ENCODE measurements around the gene TUBGCP6. TPM values are rescaled to one million over a fixed set of nuclear protein-coding genes. Genes with fewer than 3 reads are reported as not detected.
"Not testable (repeated sequence)": the region's sequence is repeated elsewhere in the genome, so short reads cannot be mapped to it uniquely, and the experiment has no call there.

Gene TUBGCP6
- total RNA-seq, 2 experiments from 2014 or later: 50.6 to 53.9 TPM

DNA sequence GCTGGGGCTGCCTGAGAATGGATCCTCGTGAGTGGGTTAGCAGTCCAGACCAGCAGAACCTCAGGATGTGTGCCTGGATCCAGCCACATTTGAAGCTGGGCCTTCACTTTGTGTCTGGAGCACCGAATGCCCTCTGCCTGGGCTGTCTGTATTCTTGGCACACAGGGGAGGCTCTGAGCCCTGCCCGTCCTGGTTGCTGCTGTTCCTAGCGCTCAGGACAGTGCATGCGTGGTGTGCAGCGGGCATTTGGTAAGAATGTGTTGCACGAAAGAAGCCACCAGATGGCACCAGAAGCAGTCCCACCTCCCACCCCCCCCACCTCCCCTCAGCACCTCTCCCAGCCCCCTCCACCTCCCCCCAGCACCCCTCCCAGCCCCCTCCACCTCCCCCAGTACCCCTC, 29.5 kb upstream of the TUBGCP6 start:
- H3K27ac Mint-ChIP-seq: no peak overlapping the region
- H3K4me3 Mint-ChIP-seq: no peak overlapping the region
- H3K27me3 Mint-ChIP-seq: peaks cover 4% of the 10 kb centered on the region
- DNase-seq: peak; percentile 55
- CTCF ChIA-PET: interaction anchor here (0.7 to 2.6 kb wide), 4 partner anchors 24 to 224 kb away, joined by 3 to 10 read pairs (median 4); partner anchors contain the start of gene HDAC10
- no peaks in the 10 kb centered on the region for H3K36me3 Mint-ChIP-seq (ENCODE audit: low read depth)
- H3K4me1 Mint-ChIP-seq: peaks cover 6% of the 10 kb centered on the region
- H3K9me3 Mint-ChIP-seq: no peaks in the 10 kb centered on the region
- POLR2A ChIA-PET: no interaction called here

DNA sequence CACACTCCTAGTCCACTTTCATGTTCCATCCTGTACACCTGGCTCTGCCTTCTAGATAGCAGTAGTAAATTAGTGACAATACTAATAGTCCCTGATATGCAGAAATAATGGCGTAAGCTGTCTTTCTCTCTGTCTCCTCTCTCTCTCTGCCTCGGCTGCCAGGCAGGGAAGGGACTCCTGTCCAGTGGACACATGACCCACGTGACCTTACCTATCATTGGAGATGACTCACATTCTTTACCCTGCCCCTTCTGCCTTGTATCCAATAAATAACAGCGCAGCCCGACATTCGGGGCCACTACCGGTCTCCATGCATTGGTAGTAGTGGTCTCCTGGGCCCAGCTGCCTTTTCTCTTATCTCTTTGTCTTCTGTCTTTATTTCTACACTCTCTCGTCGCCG, 29.0 kb upstream of the TUBGCP6 start:
- H3K36me3 Mint-ChIP-seq (ENCODE audit: low read depth); H3K4me3 Mint-ChIP-seq; DNase-seq; POLR2A ChIA-PET; H3K9me3 Mint-ChIP-seq; H3K4me1 Mint-ChIP-seq; H3K27me3 Mint-ChIP-seq; H3K27ac Mint-ChIP-seq: not testable (repeated sequence)
- CTCF ChIA-PET: interaction anchor here (1.3 to 1.8 kb wide), 3 partner anchors 11 to 50 kb away, joined by 3 to 4 read pairs (median 4); no protein-coding TSS in a partner anchor

- CTCF ChIA-PET: interaction anchor here (1.1 to 2.5 kb wide), 6 partner anchors 10 to 68 kb away, joined by 3 to 12 read pairs (median 4); partner anchors contain the start of gene DENND6B
- H3K27ac Mint-ChIP-seq; POLR2A ChIA-PET; H3K36me3 Mint-ChIP-seq (ENCODE audit: low read depth); H3K4me3 Mint-ChIP-seq; DNase-seq; H3K9me3 Mint-ChIP-seq; H3K27me3 Mint-ChIP-seq: not testable (repeated sequence)
- peaks cover 12% of the 10 kb centered on the region for H3K4me1 Mint-ChIP-seq
Measured at GRCh38 chr22:50273352-50273751, 28.5 kb upstream of the TUBGCP6 start.

DNA sequence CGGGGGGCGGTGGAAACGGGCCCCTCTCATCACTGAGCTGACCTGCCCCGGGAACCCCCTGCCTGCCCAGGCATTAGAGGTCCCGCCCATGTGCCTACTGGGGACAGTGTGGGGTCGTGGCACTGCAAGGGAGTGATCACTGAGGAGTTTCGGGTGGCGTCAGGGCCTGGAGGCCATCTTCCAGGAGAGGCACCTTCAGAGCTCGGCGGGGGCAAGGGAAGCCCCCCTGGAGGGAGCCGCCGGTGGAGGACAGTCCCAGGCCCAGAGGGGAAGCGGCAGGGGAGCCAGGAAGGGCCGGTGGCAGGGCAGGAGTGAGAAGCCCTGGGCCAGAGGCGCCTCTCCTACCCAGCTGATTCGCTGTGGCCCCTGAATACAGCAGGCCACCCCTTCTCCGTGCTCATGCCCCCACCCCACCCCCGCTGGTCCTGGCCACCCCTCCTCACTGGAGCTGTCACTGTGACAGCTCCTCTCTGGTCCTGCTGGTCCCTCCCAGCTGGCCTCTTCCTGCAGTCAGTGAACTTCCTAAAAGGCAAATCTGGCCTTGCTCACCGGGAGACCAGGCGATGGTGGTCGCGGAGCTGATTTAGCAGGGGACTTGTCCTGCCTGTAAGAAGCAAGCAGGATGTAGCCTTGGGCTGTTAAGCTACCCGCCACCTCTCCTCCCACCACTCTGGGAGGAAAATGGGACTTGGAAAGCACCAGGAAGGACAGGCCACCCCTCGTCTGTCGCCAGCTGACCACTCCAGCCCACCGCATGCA, 27.4 kb upstream of the TUBGCP6 start:
- Mint-ChIP-seq H3K36me3 (ENCODE audit: low read depth) (no peaks in the 10 kb centered on the region), H3K27me3 (peaks cover 6% of the 10 kb centered on the region), H3K4me1 (peaks cover 15% of the 10 kb centered on the region), H3K9me3 (no peaks in the 10 kb centered on the region), H3K27ac (no peak overlapping the region), H3K4me3 (no peak overlapping the region)
- ChIA-PET CTCF (interaction anchor here (0.6 to 2.5 kb wide), 9 partner anchors 9 to 321 kb away, joined by 3 to 12 read pairs (median 4); partner anchors contain the start of genes DENND6B, HDAC10 and SCO2), POLR2A (interaction anchor here (0.9 to 1.5 kb wide), 2 partner anchors 253 to 349 kb away, joined by 4 to 5 read pairs; partner anchors contain the start of gene SCO2)
- DNase-seq: no peak

DNA sequence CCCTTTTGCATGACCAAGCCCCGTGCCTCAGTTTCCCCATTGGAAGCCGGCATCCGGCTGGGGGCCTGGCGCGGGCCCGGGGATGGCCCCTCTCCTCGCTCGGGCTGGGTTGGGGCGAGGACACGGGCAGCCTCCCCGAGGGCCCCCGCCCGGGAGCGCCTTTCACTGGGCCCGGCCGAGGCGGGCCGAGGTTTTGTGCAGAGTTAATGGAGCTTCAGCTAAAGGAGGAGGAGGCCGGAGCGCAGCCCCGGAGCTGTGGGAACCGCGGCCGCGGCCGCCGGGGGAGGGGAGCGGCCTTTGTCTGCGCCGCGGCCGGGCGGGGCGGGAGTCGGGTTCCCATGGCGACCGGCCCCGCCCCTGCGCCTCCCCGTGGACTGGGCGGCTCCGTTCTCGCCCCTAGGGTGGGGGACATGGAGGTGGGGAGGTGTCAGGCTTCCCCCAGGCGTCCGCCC, 26.7 kb upstream of the TUBGCP6 start:
- Mint-ChIP-seq H3K4me3 (no peak overlapping the region), H3K27ac (no peak overlapping the region), H3K27me3 (peaks cover 6% of the 10 kb centered on the region), H3K36me3 (ENCODE audit: low read depth) (no peaks in the 10 kb centered on the region), H3K9me3 (no peaks in the 10 kb centered on the region), H3K4me1 (peaks cover 15% of the 10 kb centered on the region)
- DNase-seq: peak; percentile 70
- ChIA-PET POLR2A (interaction anchor here (1.5 kb wide), 1 partner anchor 349 kb away, joined by 5 read pairs; no protein-coding TSS in a partner anchor), CTCF (interaction anchor here (0.6 to 2.5 kb wide), 8 partner anchors 20 to 304 kb away, joined by 3 to 12 read pairs (median 4); partner anchors contain the start of genes HDAC10 and SCO2)

DNA sequence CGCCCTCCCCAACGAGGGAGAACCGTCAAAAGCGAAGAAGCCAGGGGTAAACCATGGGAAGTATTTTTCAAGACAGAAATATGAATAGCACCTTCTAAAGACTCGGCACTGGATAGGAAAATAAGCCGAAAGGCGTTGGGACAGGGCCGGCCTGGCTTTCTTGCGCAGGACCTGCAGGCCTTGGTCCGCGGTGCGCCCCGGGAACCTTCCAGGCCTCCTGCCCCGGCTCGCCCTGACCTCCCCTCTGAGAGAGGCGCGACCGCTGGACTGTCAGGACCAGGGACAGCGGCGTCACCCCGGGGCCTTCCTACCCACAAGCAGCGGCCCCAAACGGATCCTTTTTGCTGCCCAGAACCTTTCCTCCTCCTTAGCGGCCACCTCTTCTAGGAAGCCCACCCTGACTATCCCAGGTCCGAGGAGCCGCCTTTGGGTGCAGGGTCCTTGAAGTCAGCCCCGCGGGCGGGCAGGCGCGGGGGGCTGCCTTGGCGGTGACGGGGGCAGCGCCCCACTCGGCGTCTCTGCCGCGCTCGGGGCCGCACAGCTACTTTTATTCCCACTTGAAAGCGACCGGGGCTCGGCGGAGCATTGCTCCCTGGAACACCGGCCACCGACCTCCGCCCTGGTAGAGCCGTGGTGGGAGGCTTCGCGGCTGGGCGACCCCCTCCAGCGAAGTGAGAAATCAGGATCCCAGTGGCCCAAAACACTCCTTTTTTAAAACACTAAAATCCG, 26.0 kb upstream of the TUBGCP6 start:
- Mint-ChIP-seq H3K4me1 (peaks cover 15% of the 10 kb centered on the region), H3K4me3 (peak overlapping the region; percentile 65), H3K9me3 (no peaks in the 10 kb centered on the region), H3K27me3 (peaks cover 6% of the 10 kb centered on the region), H3K27ac (peak overlapping the region; percentile 19), H3K36me3 (ENCODE audit: low read depth) (no peaks in the 10 kb centered on the region)
- ChIA-PET POLR2A (interaction anchor here (4.1 kb wide), 1 partner anchor 20 kb away, joined by 13 read pairs; the partner anchor contains the start of gene HDAC10), CTCF (interaction anchor here (0.6 to 2.5 kb wide), 7 partner anchors 19 to 305 kb away, joined by 3 to 12 read pairs (median 3); partner anchors contain the start of gene HDAC10)
- DNase-seq: peak; percentile 80

- peak within 1 kb of the TSS; percentile 19 for H3K27ac Mint-ChIP-seq
- POLR2A ChIA-PET: interaction anchor here (1.5 to 4.1 kb wide), 4 partner anchors 19 to 255 kb away, joined by 3 to 13 read pairs (median 5); partner anchors contain the start of genes HDAC10 and SCO2
- no peaks in the 10 kb centered on the region for H3K9me3 Mint-ChIP-seq
- CTCF ChIA-PET: no interaction called here
- H3K36me3 Mint-ChIP-seq (ENCODE audit: low read depth): no peaks in the 10 kb centered on the region
- DNase-seq: peak; percentile 78
- peaks cover 6% of the 10 kb centered on the region for H3K27me3 Mint-ChIP-seq
- H3K4me3 Mint-ChIP-seq: peak within 1 kb of the TSS; percentile 66
- peaks cover 15% of the 10 kb centered on the region for H3K4me1 Mint-ChIP-seq
Measured at GRCh38 chr22:50269970-50270665, 25.3 kb upstream of the TUBGCP6 start, which contains the start of gene MAPK11. MAPK11 (minus strand) TSS chr22:50270380; CDS start chr22:50270292, 88 bp downstream.

GRCh38 chr22:50269573-50269969, 24.7 kb upstream of the TUBGCP6 start:
- peaks cover 6% of the 10 kb centered on the region for H3K27me3 Mint-ChIP-seq

DNA sequence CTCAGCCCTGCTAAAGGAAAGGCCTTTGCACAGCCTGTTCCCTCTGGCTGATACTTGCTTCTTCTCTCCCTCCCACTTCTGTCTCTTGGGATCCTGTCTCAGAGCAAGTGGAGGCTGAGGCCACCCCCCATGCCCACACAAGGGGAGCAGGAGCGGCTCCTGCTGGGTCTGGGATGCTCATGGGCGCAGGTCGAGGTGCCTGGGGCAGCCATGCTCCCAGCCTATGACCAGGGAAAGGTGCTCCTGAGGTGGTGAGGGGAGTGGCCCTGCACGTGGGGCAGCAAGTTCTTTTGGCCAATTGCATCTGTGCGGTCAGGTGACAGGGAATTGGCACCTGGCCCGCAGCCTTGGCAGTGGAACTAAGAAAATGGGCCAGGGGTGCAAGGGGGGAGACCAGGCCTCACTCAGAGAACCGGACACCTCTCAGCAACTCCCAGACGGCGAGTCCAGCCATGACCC, 23.9 kb upstream of the TUBGCP6 start:
- Mint-ChIP-seq H3K27me3 (peaks cover 6% of the 10 kb centered on the region), H3K27ac (no peak overlapping the region), H3K36me3 (ENCODE audit: low read depth) (no peaks in the 10 kb centered on the region), H3K4me3 (peak overlapping the region; percentile 66), H3K4me1 (peaks cover 15% of the 10 kb centered on the region), H3K9me3 (no peaks in the 10 kb centered on the region)
- no peak for DNase-seq
- CTCF ChIA-PET: no interaction called here
- POLR2A ChIA-PET: interaction anchor here (1.1 to 4.1 kb wide), 5 partner anchors 18 to 257 kb away, joined by 3 to 13 read pairs (median 4); partner anchors contain the start of genes HDAC10, LMF2 and SCO2

More at GRCh38 chr22:50269573-50269969, 24.7 kb upstream of the TUBGCP6 start:
- ChIA-PET POLR2A (interaction anchor here (1.1 to 4.1 kb wide), 5 partner anchors 19 to 256 kb away, joined by 3 to 13 read pairs (median 4); partner anchors contain the start of genes HDAC10, LMF2 and SCO2), CTCF (no interaction called here)
- DNase-seq: no peak
- H3K36me3 Mint-ChIP-seq (ENCODE audit: low read depth): no peaks in the 10 kb centered on the region
- no peaks in the 10 kb centered on the region for H3K9me3 Mint-ChIP-seq
- no peak overlapping the region for H3K27ac Mint-ChIP-seq
- H3K4me3 Mint-ChIP-seq: peak overlapping the region; percentile 66
- peaks cover 15% of the 10 kb centered on the region for H3K4me1 Mint-ChIP-seq

GRCh38 chr22:50267591-50268390, 23.0 kb upstream of the TUBGCP6 start:
- Mint-ChIP-seq H3K4me1 (peaks cover 15% of the 10 kb centered on the region), H3K27ac (no peak overlapping the region), H3K27me3 (peaks cover 4% of the 10 kb centered on the region), H3K4me3 (no peak overlapping the region), H3K9me3 (no peaks in the 10 kb centered on the region), H3K36me3 (ENCODE audit: low read depth) (no peaks in the 10 kb centered on the region)
- POLR2A ChIA-PET: interaction anchor here (0.8 to 4.1 kb wide), 3 partner anchors 17 to 201 kb away, joined by 3 to 13 read pairs (median 6); partner anchors contain the start of gene HDAC10
- peak; percentile 53 for DNase-seq
- CTCF ChIA-PET: interaction anchor here (0.7 kb wide), 2 partner anchors 9 to 42 kb away, joined by 3 to 4 read pairs; no protein-coding TSS in a partner anchor

DNA sequence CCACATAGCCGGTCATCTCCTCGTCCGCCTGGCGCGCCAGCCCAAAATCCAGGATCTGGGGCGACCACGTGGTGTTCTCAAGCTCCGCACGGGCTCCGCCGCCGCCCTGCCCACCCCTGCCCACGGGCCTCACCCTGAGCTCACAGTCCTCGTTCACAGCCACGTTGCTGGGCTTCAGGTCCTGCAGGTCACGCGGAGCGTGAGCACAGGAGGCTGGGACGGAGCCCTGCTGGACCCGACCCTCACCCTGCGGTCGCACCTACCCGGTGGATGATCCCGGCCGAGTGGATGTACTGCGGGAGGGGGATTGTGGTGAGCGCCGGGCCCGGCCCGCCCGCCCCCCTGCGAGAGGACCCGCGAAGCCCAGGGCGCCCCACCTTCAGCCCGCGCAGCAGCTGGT, 22.2 kb upstream of the TUBGCP6 start:
- DNase-seq: no peak
- Mint-ChIP-seq H3K27me3 (peaks cover 10% of the 10 kb centered on the region), H3K4me3 (no peak overlapping the region), H3K36me3 (ENCODE audit: low read depth) (no peaks in the 10 kb centered on the region), H3K9me3 (no peaks in the 10 kb centered on the region), H3K27ac (no peak overlapping the region), H3K4me1 (peaks cover 22% of the 10 kb centered on the region)
- POLR2A ChIA-PET: interaction anchor here (0.8 to 4.1 kb wide), 2 partner anchors 16 to 202 kb away, joined by 3 to 13 read pairs; partner anchors contain the start of gene HDAC10
- CTCF ChIA-PET: interaction anchor here (0.7 to 1.2 kb wide), 2 partner anchors 9 to 19 kb away, joined by 3 to 4 read pairs; no protein-coding TSS in a partner anchor
